ENCODE data around the gene TRPV3. TPM values are rescaled to one million over a fixed set of nuclear protein-coding genes. Genes with fewer than 3 reads are reported as not detected.

Gene TRPV3
- total and polyA plus RNA-seq, 2 of the 13 experiments (the other 11 are each of a cell fraction or from before 2014, with no cell fraction given), result 0.90 to 1.0 TPM

DNA sequence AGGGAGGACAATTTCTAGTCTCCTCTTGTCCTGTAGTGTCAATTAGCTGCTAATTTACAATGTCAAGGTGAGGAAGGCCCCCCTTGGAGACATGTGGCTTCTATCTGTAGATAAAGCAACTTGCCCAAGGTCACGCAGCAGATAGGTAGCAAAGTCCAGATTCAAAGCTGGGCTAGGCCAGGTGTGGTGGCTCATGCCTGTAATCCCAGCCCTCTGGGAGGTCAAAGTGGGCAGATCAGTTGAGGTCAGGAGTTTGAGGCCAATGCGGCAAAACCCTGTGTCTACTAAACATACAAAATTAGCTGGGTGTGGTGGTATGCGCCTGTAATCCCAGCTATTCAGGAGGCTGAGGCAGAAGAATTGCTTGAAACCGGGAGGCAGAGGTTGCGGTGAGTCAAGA lies 11.1 kb downstream of the TRPV3 start (continued):
- TF ChIP-seq KDM5B (CRISPR knock-in tag; IDR thresholded peaks at IDR 0.05; ENCODE audit: borderline replicate concordance), result 0 out of 2 replicates have a peak, but pooled peaks have one; percentile 28
- TF ChIP-seq, protein P1, sequence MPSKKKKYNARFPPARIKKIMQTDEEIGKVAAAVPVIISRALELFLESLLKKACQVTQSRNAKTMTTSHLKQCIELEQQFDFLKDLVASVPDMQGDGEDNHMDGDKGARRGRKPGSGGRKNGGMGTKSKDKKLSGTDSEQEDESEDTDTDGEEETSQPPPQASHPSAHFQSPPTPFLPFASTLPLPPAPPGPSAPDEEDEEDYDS (CRISPR knock-in tag; IDR thresholded peaks at IDR 0.05), result no peak
- TF ChIP-seq, protein P2, sequence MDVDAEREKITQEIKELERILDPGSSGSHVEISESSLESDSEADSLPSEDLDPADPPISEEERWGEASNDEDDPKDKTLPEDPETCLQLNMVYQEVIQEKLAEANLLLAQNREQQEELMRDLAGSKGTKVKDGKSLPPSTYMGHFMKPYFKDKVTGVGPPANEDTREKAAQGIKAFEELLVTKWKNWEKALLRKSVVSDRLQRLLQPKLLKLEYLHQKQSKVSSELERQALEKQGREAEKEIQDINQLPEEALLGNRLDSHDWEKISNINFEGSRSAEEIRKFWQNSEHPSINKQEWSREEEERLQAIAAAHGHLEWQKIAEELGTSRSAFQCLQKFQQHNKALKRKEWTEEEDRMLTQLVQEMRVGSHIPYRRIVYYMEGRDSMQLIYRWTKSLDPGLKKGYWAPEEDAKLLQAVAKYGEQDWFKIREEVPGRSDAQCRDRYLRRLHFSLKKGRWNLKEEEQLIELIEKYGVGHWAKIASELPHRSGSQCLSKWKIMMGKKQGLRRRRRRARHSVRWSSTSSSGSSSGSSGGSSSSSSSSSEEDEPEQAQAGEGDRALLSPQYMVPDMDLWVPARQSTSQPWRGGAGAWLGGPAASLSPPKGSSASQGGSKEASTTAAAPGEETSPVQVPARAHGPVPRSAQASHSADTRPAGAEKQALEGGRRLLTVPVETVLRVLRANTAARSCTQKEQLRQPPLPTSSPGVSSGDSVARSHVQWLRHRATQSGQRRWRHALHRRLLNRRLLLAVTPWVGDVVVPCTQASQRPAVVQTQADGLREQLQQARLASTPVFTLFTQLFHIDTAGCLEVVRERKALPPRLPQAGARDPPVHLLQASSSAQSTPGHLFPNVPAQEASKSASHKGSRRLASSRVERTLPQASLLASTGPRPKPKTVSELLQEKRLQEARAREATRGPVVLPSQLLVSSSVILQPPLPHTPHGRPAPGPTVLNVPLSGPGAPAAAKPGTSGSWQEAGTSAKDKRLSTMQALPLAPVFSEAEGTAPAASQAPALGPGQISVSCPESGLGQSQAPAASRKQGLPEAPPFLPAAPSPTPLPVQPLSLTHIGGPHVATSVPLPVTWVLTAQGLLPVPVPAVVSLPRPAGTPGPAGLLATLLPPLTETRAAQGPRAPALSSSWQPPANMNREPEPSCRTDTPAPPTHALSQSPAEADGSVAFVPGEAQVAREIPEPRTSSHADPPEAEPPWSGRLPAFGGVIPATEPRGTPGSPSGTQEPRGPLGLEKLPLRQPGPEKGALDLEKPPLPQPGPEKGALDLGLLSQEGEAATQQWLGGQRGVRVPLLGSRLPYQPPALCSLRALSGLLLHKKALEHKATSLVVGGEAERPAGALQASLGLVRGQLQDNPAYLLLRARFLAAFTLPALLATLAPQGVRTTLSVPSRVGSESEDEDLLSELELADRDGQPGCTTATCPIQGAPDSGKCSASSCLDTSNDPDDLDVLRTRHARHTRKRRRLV (CRISPR knock-in tag; IDR thresholded peaks at IDR 0.05), result no peak
- no peak for TF ChIP-seq ZFP62 (CRISPR knock-in tag; IDR thresholded peaks at IDR 0.05)
- no peak for TF ChIP-seq SP4 (CRISPR knock-in tag; IDR thresholded peaks at IDR 0.05)
- TF ChIP-seq, protein P3, sequence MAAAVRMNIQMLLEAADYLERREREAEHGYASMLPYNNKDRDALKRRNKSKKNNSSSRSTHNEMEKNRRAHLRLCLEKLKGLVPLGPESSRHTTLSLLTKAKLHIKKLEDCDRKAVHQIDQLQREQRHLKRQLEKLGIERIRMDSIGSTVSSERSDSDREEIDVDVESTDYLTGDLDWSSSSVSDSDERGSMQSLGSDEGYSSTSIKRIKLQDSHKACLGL (CRISPR knock-in tag; IDR thresholded peaks at IDR 0.05), result no peak
- TF ChIP-seq, protein P4, sequence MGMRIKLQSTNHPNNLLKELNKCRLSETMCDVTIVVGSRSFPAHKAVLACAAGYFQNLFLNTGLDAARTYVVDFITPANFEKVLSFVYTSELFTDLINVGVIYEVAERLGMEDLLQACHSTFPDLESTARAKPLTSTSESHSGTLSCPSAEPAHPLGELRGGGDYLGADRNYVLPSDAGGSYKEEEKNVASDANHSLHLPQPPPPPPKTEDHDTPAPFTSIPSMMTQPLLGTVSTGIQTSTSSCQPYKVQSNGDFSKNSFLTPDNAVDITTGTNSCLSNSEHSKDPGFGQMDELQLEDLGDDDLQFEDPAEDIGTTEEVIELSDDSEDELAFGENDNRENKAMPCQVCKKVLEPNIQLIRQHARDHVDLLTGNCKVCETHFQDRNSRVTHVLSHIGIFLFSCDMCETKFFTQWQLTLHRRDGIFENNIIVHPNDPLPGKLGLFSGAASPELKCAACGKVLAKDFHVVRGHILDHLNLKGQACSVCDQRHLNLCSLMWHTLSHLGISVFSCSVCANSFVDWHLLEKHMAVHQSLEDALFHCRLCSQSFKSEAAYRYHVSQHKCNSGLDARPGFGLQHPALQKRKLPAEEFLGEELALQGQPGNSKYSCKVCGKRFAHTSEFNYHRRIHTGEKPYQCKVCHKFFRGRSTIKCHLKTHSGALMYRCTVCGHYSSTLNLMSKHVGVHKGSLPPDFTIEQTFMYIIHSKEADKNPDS (CRISPR knock-in tag; IDR thresholded peaks at IDR 0.05), result no peak
- no peak for TF ChIP-seq FOXK2 (IDR thresholded peaks at IDR 0.05)
- no peak for TF ChIP-seq MEIS1 (CRISPR knock-in tag; IDR thresholded peaks at IDR 0.05; ENCODE audit: borderline replicate concordance)
- peak; percentile 66; the same call in 1 of the 2 replicates for TF ChIP-seq RXRA (CRISPR knock-in tag; IDR thresholded peaks at IDR 0.05)
- TF ChIP-seq, protein P5, sequence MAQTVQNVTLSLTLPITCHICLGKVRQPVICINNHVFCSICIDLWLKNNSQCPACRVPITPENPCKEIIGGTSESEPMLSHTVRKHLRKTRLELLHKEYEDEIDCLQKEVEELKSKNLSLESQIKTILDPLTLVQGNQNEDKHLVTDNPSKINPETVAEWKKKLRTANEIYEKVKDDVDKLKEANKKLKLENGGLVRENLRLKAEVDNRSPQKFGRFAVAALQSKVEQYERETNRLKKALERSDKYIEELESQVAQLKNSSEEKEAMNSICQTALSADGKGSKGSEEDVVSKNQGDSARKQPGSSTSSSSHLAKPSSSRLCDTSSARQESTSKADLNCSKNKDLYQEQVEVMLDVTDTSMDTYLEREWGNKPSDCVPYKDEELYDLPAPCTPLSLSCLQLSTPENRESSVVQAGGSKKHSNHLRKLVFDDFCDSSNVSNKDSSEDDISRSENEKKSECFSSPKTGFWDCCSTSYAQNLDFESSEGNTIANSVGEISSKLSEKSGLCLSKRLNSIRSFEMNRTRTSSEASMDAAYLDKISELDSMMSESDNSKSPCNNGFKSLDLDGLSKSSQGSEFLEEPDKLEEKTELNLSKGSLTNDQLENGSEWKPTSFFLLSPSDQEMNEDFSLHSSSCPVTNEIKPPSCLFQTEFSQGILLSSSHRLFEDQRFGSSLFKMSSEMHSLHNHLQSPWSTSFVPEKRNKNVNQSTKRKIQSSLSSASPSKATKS (CRISPR knock-in tag; IDR thresholded peaks at IDR 0.05), result no peak
- TF ChIP-seq KDM3A (CRISPR knock-in tag; IDR thresholded peaks at IDR 0.05; ENCODE audit: low read depth), result no peak
- TF ChIP-seq KDM1A (CRISPR knock-in tag; IDR thresholded peaks at IDR 0.05), result no peak
- TF ChIP-seq MYC (CRISPR knock-in tag; IDR thresholded peaks at IDR 0.05; ENCODE audit: borderline replicate concordance), result no peak; the same call in 1 of the 2 replicates
- TF ChIP-seq ZSCAN25 (CRISPR knock-in tag; IDR thresholded peaks at IDR 0.05), result no peak
- TF ChIP-seq KAT8 (CRISPR knock-in tag; IDR thresholded peaks at IDR 0.05), result no peak
- TF ChIP-seq HDAC1 (CRISPR knock-in tag; IDR thresholded peaks at IDR 0.05), result peak; percentile 33; the same call in 1 of the 2 replicates
- no peak for TF ChIP-seq U2AF1 (optimal IDR thresholded peaks at IDR 0.05; ENCODE audit: low read depth, low read length)
- TF ChIP-seq, protein P6, sequence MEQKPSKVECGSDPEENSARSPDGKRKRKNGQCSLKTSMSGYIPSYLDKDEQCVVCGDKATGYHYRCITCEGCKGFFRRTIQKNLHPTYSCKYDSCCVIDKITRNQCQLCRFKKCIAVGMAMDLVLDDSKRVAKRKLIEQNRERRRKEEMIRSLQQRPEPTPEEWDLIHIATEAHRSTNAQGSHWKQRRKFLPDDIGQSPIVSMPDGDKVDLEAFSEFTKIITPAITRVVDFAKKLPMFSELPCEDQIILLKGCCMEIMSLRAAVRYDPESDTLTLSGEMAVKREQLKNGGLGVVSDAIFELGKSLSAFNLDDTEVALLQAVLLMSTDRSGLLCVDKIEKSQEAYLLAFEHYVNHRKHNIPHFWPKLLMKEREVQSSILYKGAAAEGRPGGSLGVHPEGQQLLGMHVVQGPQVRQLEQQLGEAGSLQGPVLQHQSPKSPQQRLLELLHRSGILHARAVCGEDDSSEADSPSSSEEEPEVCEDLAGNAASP (CRISPR knock-in tag; IDR thresholded peaks at IDR 0.05; ENCODE audit: borderline replicate concordance), result peak; percentile 85; the same call in 1 of the 2 replicates
